ENCODE results near the gene CAPZB.

CAPZB gene

GRCh38 chr1:19488136-19488535 lies 2.8 kb upstream of the CAPZB start:
- TF ChIP-seq RARB (CRISPR knock-in tag; IDR thresholded peaks at IDR 0.05) (no peak), TSHZ2 (CRISPR knock-in tag; IDR thresholded peaks at IDR 0.05) (no peak), GLIS3 (CRISPR knock-in tag; IDR thresholded peaks at IDR 0.05) (no peak), CSDC2 (CRISPR knock-in tag; IDR thresholded peaks at IDR 0.05) (no peak), ZNF8 (CRISPR knock-in tag; IDR thresholded peaks at IDR 0.05) (no peak), BACH2 (CRISPR knock-in tag; IDR thresholded peaks at IDR 0.05; ENCODE audit: borderline replicate concordance) (no peak), POU6F1 (CRISPR knock-in tag; IDR thresholded peaks at IDR 0.05; ENCODE audit: borderline replicate concordance, low read depth) (no peak), CREB5 (CRISPR knock-in tag; IDR thresholded peaks at IDR 0.05; ENCODE audit: low read depth) (no peak), ZC3H10 (CRISPR knock-in tag; IDR thresholded peaks at IDR 0.05) (no peak), PPARA (CRISPR knock-in tag; IDR thresholded peaks at IDR 0.05; ENCODE audit: borderline replicate concordance) (no peak), ZNF70 (CRISPR knock-in tag; IDR thresholded peaks at IDR 0.05) (no peak), CSRNP3 (CRISPR knock-in tag; IDR thresholded peaks at IDR 0.05) (no peak)
- no peak for ATAC-seq

- no peak for TF ChIP-seq PATZ1 (CRISPR knock-in tag; IDR thresholded peaks at IDR 0.05; ENCODE audit: borderline replicate concordance)
- TF ChIP-seq TSHZ2 (CRISPR knock-in tag; IDR thresholded peaks at IDR 0.05) = no peak
- no peak for TF ChIP-seq POU6F1 (CRISPR knock-in tag; IDR thresholded peaks at IDR 0.05; ENCODE audit: borderline replicate concordance, low read depth)
- no peak for TF ChIP-seq ZNF8 (CRISPR knock-in tag; IDR thresholded peaks at IDR 0.05)
- no peak for TF ChIP-seq PPARA (CRISPR knock-in tag; IDR thresholded peaks at IDR 0.05; ENCODE audit: borderline replicate concordance)
- no peak for TF ChIP-seq TCF4 (CRISPR knock-in tag; IDR thresholded peaks at IDR 0.05; ENCODE audit: borderline replicate concordance)
- ATAC-seq = peak; percentile 60
Measured at GRCh38 chr1:19484798-19485361, 459 bp downstream of the CAPZB start.

Data from SK-N-SH treated with all-trans-retinoic acid at 6 μM for 48 hours (cell line).